AG04450 (cell line): ENCODE results near the gene COL25A1. TPM values are rescaled to one million over a fixed set of nuclear protein-coding genes. Genes with fewer than 3 reads are reported as not detected.

Source experiments
- CTCF ChIA-PET: fragments of 300-600, 350-600 bp; formaldehyde crosslinking; extraction: SDS; loops from one replicate; lab custom pipeline; 2022; ENCODE audit warnings: antibody characterized with exemption, inconsistent platforms; lab: Charles Lee
- POLR2A ChIA-PET: fragments of 350-600 bp; formaldehyde crosslinking; extraction: SDS; loops from one replicate; lab custom pipeline; 2021; ENCODE audit warnings: antibody characterized with exemption, inconsistent platforms; lab: Yijun Ruan, JAX
- DNase-seq: peaks from one replicate; pipeline ENCODE4 v3.0.0-alpha.2; 2011; ENCODE audit warnings: low read depth, low spot score
- H3K27ac ChIP-seq: one replicate; pipeline ENCODE4 v1.5.1; 2012; ENCODE audit warnings: low read depth, low read length, control low read depth
- H3K27me3 ChIP-seq: one replicate; pipeline ENCODE4 v1.6.0; 2012; ENCODE audit warnings: low read length; ENCODE audit not compliant: control insufficient read depth, insufficient read depth
- H3K4me3 ChIP-seq: 2 replicates; pipeline ENCODE4 v1.5.1; 2011; ENCODE audit warnings: mild to moderate bottlenecking, low read depth, low read length, control low read depth
- H3K9me3 ChIP-seq: 2 replicates; pipeline ENCODE4 v1.5.1; 2012; ENCODE audit warnings: low read length; ENCODE audit not compliant: control insufficient read depth, insufficient read depth
- CTCF ChIP-seq: IDR thresholded peaks from 2 replicates; pipeline ENCODE4 v1.5.1; 2011; ENCODE audit warnings: low read depth, low read length, control low read depth, inconsistent platforms
- polyA plus RNA-seq: library from polyadenylated mRNA; depleted of rRNA; stranded (reverse); fragments of >200 nt; gene quantifications from 2 replicates; pipeline ENCODE4 v1.2.3, GENCODE V29; 2011

COL25A1 gene
- polyA plus RNA-seq, 1 experiment: not detected

GRCh38 chr4:108922191-108922590 lies 380.3 kb downstream of the COL25A1 start:
- no peak overlapping the region for H3K4me3 ChIP-seq
- no peak for DNase-seq
- no peaks in the 10 kb centered on the region for H3K27me3 ChIP-seq
- no peaks in the 10 kb centered on the region for H3K9me3 ChIP-seq
- H3K27ac ChIP-seq: no peak overlapping the region
- no peak for TF ChIP-seq CTCF
- ChIA-PET CTCF (no interaction called here), POLR2A (no interaction called here)

- no peak for TF ChIP-seq CTCF
- no peak overlapping the region for H3K27ac ChIP-seq
- H3K27me3 ChIP-seq: no peaks in the 10 kb centered on the region
- H3K9me3 ChIP-seq: no peaks in the 10 kb centered on the region
- POLR2A ChIA-PET: no interaction called here
- DNase-seq: no peak
- CTCF ChIA-PET: no interaction called here
- no peak overlapping the region for H3K4me3 ChIP-seq
Measured at GRCh38 chr4:108920395-108921087, 381.9 kb downstream of the COL25A1 start.

- POLR2A ChIA-PET: no interaction called here
- no peak for TF ChIP-seq CTCF
- CTCF ChIA-PET: no interaction called here
- H3K9me3 ChIP-seq: no peaks in the 10 kb centered on the region
- H3K4me3 ChIP-seq: no peak overlapping the region
- no peak overlapping the region for H3K27ac ChIP-seq
- no peak for DNase-seq
- H3K27me3 ChIP-seq: no peaks in the 10 kb centered on the region
Measured at GRCh38 chr4:108919226-108919893, 383.1 kb downstream of the COL25A1 start.

- POLR2A ChIA-PET: no interaction called here
- Histone ChIP-seq H3K9me3 (no peaks in the 10 kb centered on the region), H3K27me3 (no peaks in the 10 kb centered on the region), H3K27ac (no peak overlapping the region), H3K4me3 (no peak overlapping the region)
- no peak for DNase-seq
- no peak for TF ChIP-seq CTCF
- CTCF ChIA-PET: interaction anchor here (0.8 kb wide), 1 partner anchor 83 kb away, joined by 3 read pairs; no protein-coding TSS in a partner anchor
Measured at GRCh38 chr4:108917255-108917654, 385.2 kb downstream of the COL25A1 start.

- ChIA-PET POLR2A (no interaction called here), CTCF (no interaction called here)
- TF ChIP-seq CTCF: no peak
- no peak for DNase-seq
- Histone ChIP-seq H3K9me3 (no peaks in the 10 kb centered on the region), H3K27ac (no peak overlapping the region), H3K27me3 (no peaks in the 10 kb centered on the region), H3K4me3 (no peak overlapping the region)
Measured at GRCh38 chr4:108916638-108917037, 385.8 kb downstream of the COL25A1 start.
